IMR-90 (cell line): ENCODE data around the gene DENND1C.

ENCODE experiments used
- CEBPB ChIP-seq: IDR thresholded peaks from 2 replicates; pipeline ENCODE4 v1.6.1; 2012; ENCODE audit warnings: low read depth, low read length, improper control_type of control experiment
- CHD1 ChIP-seq: IDR thresholded peaks from 2 replicates; pipeline ENCODE4 v1.6.1; 2012; ENCODE audit warnings: low read depth, low read length, improper control_type of control experiment
- CTCF ChIP-seq: conservative IDR thresholded peaks from 2 replicates; pipeline ENCODE4 v1.5.1; 2012; ENCODE audit warnings: mild to moderate bottlenecking, low read depth, low read length, improper control_type of control experiment
- ELK1 ChIP-seq: fragments of 150-350 bp; IDR thresholded peaks from 2 replicates; pipeline ENCODE4 v1.6.1; 2016; ENCODE audit warnings: low read depth, mild to moderate bottlenecking, low read length, moderate library complexity, borderline replicate concordance
- FOS ChIP-seq: fragments of 150-350 bp; IDR thresholded peaks from 2 replicates; pipeline ENCODE4 v1.6.1; 2016; ENCODE audit warnings: low read depth, low read length
- MAFK ChIP-seq: IDR thresholded peaks from 2 replicates; pipeline ENCODE4 v1.6.1; 2012; ENCODE audit warnings: low read depth, low read length, improper control_type of control experiment
- MAZ ChIP-seq: IDR thresholded peaks from 2 replicates; pipeline ENCODE4 v1.6.1; 2012; ENCODE audit warnings: low read depth, mild to moderate bottlenecking, low read length, improper control_type of control experiment, moderate library complexity, borderline replicate concordance
- MXI1 ChIP-seq: IDR thresholded peaks from 2 replicates; pipeline ENCODE4 v1.6.1; 2012; ENCODE audit warnings: low read depth, mild to moderate bottlenecking, low read length, moderate library complexity, borderline replicate concordance
- POLR2A ChIP-seq: IDR thresholded peaks from 2 replicates; pipeline ENCODE4 v1.6.1; 2012; ENCODE audit warnings: mild to moderate bottlenecking, low read depth, low read length
- RAD21 ChIP-seq: IDR thresholded peaks from 2 replicates; pipeline ENCODE4 v1.6.1; 2012; ENCODE audit warnings: low read length, improper control_type of control experiment
- RFX5 ChIP-seq: IDR thresholded peaks from 2 replicates; pipeline ENCODE4 v1.8.0; 2012; ENCODE audit warnings: low read depth, mild to moderate bottlenecking, low read length, moderate library complexity
- SMC3 ChIP-seq: fragments of 150-350 bp; IDR thresholded peaks from 2 replicates; pipeline ENCODE4 v1.6.1; 2016; ENCODE audit warnings: low read depth, mild to moderate bottlenecking, antibody characterized with exemption, low read length, moderate library complexity
- USF2 ChIP-seq: fragments of 150-350 bp; IDR thresholded peaks from 2 replicates; pipeline ENCODE4 v1.6.1; 2017; ENCODE audit warnings: mild to moderate bottlenecking, antibody characterized with exemption, low read length, low read depth

GRCh38 chr19:6509118-6509971 is 27.8 kb upstream of the DENND1C start:
- TF ChIP-seq CTCF (no peak), RAD21 (no peak), POLR2A (no peak), SMC3 (no peak), RFX5 (no peak), USF2 (no peak), MXI1 (no peak), MAZ (no peak), MAFK (no peak), ELK1 (no peak), CEBPB (no peak), CHD1 (no peak), FOS (no peak)
